NCI-H2196 (cell line): ENCODE measurements around the gene RPL22.
"Not testable (repeated sequence)": the region's sequence is repeated elsewhere in the genome, so short reads cannot be mapped to it uniquely, and the experiment has no call there.

Experiments
- DNase-seq: peaks from one replicate; lab custom pipeline; 2025; ENCODE audit not compliant: unreplicated experiment; lab: John Stamatoyannopoulos, UW

The RPL22 gene

DNA sequence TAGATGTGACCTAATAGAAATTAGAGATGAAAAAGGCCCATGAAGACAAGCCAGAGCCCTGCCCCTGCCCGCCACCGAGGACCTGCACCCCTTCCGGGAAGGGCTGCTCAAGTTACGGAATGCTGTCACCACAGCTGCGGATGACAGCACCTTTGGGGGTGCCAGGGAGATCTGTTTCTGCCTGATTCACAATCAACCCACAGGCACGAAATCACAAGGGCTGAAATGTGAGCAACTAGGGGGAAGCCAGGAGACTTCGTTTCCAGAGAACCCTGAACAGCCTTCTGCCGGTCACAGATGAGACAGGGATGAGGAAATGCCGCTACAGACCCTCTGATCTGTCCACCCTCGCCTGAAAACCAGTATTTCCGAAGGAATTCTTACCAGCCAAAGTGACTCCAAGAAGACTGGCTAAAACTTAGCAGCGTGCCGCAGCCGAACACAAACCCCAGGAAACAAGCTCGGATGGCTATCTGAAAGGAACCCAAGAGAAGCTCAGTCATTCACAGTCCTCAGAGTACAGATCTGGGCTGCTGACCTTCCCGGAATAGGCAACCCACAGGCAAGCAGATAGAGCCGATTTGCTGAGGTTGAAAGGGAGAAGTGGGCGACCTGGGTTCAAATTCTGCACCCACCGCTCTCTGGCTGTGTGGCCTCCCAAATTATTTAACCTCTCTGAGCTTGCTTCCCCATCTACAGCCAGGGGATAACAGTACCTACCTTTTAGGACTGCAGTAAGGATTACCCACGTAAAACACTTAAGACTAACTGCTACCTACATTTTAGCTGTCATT, 35.3 kb upstream of the RPL22 start:
- DNase-seq = no peak

DNA sequence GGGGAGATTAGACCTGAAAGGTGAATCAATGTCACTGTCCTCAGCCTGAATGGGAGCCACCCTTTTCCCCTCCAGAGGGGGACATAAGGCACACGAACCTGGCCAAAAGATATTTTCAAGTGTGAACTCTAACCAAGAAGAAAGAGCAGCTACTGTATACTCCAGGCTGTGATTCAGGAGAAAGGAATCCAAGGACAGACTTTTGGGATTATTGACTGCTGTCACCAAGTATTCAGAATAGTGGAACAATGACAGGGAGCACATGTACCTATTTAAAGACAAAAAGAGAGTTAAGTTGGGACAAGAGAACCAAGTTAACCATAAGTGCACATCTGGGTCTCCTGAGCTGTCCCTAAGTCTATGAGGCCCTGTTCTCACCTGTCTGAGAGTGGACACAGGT, 34.0 kb upstream of the RPL22 start:
- DNase-seq = no peak

DNA sequence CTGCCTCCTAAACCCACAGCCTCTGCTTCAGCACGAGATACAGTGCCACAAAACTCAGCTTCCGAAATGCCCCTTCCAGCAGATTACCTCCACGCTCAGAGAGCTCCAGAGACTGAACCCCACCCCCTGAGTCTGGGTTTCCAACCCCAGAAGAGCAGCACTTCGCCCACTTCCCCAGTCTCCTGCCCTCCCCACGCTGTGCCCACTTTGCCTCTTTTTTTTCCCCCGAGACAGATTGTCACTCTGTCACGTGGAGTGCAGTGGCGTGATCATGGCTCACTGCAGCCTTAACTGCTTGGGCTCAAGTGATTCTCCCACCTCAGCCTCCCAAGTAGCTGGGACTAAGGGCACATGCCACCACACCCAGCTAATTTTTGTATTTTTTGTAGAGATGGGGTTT, 26.3 kb upstream of the RPL22 start:
- DNase-seq = no peak

DNA sequence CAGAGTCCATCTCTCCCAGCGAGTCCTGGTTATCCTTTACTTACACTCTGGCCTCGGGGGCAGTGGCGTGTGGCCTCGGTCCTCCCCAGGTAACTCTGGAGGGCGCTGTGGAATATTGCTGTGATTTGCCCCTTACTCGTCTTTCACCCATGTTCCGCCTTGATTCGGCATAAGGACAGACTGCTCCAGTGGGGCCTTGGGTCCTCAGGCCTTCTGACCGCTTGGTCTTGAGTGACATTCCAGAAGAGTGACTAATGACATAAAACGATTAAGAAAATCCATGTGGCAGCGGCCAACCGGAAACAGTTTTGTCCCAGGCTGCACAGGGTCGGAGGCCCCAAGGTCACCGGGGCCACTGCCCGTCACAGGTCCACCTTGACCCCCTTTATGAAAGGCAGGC, 25.3 kb upstream of the RPL22 start:
- DNase-seq = no peak

DNA sequence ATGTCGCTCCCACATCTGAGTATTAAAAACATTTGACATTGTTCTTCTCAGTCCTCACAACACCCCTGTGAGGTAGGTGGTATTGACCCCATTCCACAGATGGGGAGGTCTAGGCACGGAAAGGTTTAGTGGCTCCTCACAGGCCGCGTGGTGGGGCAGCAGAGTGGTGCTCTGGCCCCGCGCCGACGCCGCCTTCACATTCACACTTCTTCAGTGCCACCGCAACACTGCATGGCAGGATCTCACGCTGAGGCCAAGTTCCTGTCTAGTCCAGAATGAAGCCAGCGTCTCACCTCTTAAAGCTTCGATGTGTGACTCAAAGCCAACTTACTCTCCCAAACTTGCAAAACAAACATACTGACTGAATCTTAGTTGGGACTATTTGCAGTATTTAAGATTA, 24.2 kb upstream of the RPL22 start:
- no peak for DNase-seq

DNA sequence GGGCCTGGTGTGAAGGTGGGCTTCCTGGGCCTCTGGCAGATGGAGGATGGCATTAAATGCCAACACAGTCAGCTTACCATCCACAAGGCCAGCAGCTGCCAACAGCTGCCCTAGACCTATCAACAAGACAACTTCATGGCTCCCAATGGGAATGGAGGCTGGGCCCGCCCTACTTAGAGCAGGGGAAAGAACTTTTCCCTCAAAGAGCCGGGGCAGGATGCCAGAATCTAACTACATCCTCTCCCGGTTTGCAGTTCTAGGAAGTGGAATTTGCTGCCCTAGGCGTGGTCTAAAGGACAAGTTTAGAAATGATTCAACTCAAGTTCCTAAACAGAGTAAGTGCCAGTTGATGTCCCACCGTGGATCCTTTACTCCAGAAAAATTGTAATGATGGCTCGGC, 23.2 kb upstream of the RPL22 start:
- no peak for DNase-seq

DNA sequence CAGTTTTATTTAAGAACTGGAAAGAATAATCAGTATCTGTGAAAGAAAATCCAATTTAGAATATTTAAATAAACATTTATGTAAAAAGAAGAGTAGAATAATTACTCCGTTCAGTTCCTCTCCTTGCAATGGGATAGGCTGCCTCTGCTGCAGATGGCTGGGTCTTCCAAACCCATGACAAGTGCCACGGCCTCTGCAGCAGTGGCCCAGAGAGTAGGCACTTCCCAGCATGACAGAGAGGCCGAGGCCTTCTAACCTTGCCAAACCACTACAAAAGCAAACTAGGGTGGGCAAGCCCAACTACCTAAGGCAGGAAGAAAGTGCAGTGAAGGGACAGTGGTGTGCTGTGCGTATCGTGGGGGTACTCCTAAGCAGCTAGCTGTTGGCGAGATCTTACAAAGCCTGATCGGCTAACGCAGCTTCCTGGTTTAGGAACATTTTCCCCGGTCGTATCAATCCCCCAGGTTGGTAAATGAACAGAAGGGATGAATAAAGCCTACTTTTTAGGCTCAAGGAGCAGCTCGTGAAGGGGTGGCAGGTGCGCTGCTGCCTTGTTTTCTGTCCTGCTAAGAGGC, 21.9 kb upstream of the RPL22 start:
- no peak for DNase-seq

DNA sequence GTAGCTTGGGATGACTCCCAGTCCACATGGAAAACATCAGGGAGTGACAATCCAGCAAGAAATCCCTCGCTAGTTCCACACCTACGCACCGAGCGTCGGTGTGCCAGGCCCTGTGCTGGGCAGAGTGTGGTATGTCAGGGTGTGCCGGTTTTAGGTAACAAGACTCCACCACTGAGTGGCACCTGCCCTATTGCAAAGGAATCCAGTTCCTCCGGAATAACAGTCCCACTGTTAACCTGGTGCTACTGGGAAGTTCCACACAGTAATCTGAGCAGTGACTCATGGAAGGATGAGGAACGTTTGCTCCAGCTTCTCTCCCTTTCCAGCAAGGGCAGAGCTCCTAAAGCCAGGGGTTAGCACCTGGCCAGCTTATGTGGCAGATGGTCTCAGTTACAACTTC, 20.8 kb upstream of the RPL22 start:
- no peak for DNase-seq

DNA sequence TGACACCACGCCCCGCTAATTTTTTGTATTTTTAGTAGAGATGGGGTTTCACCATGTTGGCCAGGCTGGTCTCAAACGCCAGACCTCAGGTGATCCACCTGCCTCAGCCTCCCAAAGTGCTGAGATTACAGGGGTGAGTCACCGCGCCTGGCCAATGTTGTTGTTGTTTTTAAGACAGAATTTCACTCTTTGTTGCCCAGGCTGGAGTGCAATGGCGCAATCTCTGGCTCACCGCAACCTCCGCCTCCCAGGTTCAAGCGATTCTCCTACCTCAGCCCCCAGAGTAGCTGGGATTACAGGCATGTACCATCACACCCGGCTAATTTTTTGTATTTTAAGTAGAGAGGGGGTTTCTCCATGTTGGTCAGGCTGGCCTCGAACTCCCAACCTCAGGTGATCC, 20.2 kb upstream of the RPL22 start:
- not testable (repeated sequence) for DNase-seq

DNA sequence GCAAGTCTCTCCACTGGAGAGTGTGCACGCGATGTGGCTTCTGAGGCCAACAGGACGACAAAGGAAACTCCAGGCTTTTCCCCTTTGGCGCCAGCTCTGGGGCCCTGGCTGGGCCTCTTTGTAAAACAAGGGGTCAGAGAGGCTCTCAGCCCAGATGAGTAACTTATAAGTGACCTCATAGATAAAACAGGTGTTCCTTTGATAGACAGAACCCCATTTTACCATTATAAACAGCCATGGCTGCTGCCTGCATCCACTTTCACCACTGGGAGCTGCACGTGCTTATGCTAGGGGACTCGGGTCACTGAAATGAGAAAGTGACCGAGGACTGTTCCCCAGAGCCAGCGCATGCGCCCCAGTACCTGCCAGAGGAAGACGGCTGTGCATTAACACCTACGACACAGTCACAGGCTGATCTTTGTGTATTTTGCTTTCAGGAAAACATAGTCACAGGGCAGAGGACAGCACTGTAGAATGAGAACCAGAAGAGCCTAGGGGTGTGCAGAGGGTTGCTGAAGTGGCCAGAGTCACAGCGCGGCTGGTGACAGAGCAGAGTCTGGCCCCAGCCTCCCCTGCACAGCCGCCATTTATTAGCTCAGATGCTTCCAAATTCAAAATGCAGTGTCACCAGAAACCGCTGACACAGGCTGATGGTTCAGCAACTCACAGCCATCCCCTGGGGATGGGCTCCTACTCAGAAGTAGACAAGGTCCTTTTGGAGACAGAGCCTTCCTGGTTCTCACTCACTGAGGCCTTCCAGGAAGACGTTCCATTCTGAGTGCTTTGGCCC, 19.2 kb upstream of the RPL22 start:
- DNase-seq = no peak

DNA sequence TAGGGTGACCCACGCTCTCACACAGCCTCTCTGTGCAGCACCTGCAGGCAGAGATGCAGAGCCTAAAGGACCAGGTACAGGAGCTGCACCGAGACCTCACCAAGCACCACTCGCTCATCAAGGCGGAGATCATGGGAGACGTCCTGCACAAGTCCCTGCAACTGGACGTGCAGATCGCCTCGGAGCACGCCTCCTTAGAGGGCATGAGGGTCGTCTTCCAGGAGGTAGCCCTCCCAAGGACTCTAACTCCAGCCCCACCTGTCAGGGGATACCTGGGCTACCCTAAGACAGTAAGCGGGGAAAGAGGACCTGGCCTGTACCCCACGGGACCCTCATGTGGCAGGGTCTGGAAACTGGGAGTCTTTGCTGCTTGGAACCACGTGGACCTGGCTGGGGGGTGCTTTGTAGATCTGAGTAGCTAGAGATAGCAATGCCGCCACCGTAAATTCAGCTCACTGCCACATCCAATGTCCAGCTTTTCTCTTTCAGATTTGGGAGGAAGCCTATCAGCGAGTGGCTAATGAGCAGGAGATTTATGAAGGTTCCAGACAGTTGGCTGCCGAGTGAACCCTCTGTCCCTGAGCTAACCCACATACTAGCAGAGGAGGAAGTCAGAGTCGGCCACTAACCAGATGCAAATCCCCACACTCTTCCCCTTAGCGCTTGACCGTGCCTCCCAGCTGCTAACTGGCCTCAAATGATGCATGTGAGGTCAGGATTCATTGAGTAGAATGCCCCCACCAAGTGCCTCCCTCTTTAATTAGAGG, 13.0 kb upstream of the RPL22 start:
- DNase-seq = no peak

DNA sequence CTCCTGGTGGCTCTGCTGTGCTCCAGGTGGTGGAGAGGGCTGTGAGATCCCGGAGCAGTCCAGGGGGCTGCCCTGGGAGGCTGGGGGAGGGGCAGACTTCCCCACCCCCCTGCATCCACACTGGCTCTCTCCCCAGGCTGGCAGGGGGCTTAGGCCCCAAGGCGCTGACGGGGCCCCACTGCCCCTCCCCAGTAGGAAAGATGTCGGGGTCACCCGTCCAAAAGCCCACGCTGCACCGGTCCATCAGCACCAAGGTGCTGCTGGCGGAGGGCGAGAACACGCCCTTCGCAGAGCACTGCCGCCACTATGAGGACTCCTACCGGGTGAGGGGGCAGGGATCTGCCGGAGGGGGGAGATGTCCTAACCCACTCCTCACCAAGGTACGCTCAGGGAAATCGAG, 12.3 kb upstream of the RPL22 start:
- no peak for DNase-seq

DNA sequence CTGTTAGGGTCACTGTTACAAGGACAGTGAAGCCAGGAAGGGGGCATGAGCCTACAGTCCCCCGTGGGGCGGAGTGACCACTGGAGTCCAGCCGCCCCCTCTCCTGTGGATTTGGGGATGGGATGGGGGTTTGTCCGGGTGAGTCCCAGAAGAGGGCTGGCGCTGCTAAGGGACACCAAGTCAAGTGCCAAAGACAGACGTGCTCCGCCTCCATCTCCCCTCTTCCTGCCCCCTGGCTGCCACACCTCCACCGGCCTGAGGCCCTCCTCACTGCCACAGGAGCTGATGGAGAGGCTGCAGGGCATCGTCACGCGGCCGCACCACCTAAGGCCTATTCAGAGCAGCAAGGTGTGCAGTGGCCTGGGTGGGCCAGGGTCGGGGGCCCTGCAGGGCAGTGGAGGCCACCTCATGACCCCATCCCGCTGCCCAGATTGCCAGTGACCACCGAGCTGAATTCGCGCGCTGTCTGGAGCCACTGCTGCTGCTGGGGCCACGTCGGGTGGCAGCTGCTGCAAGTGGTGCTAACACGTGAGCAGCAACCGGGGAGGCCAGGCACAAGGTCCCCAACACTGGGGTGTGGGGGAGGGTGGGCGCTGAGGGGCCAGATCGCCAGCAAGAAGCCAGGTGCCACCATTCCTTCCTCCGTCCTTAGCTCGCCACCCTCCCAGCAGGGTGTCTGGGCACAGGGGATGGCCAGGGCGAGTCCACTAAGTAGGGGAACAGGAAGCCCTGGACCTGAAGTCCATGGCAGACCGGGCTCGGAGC, 11.4 kb upstream of the RPL22 start:
- no peak for DNase-seq

DNA sequence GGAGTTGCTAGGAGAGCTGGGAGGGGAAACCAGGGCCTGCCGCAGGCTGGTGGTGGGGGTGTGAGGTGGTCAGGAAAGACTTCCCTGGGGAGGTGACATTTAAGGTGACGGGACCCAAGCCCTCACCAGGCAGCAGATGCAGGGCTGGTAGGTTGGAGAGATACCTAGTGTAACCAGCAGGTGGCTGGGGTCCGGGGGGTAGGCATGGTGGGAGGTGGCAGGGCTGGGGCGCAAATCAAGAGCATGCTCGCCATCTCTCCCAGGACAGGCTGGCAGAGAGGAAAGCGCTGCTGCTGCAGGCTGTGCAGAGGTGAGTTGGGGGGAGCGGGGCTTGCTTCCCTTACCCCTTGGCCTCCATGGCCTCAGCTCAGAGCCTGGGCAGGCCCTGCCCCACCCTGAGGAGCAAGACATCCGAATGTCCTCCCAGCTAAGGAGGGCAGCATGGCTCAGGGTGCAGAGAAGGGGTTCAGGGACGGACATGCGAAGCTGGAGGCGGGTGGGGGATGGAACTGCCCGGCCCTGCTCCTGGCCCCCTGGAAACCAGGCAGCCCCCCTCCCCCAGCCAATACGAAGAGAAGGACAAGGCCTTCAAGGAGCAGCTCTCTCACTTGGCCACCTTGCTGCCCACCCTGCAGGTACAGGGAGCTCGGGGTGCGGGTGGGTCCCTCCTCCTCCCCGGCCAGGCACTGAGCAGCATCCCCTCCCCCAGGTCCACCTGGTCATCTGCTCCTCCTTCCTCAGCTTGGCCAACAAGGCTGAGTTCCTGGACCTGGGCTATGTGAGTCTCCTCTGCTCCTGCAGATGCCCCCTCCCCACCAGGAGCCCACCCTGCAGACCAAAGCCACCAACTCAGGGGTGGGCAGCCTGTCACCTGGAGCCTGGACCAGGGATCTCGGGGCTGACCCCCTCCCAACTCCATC, 10.5 kb upstream of the RPL22 start:
- DNase-seq = no peak

DNA sequence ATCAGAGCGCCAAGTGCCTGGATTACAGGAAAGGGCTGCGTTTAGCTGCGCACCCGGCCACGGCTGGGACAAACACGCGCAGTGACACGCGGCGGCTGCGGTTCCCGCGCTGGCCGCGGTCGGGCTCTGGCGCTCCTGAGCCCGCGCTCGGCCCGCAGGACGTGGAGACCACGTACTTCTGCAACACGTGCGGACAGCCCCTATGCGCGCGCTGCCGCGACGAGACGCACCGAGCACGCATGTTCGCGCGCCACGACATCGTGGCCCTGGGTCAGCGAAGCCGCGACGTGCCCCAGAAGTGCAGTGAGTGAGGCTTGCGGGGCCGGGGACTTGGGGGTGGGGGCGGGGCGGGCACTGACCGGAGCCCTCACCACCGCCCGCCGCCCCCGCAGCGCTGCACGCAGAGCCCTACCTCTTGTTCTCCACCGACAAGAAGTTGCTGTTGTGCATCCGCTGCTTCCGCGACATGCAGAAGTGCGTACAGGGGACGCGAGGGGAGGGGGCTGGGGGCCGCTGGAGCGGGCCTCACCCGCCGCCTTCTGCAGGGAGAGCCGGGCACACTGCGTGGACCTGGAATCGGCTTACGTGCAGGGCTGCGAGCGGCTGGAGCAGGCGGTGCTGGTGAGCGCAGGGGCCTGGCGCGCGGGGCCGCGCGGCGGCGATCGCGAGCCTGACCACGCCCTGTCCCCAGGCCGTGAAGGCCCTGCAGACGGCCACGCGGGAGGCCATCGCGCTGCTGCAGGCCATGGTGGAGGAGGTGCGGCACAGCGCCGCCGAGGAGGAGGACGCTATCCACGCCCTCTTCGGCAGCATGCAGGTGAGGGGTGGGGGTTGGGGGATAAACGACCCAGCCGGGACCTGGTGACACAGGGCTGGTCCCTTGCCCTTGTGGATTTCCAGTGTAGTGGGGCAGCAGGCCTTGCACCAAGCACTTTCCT, 9.6 kb upstream of the RPL22 start:
- no peak for DNase-seq

DNA sequence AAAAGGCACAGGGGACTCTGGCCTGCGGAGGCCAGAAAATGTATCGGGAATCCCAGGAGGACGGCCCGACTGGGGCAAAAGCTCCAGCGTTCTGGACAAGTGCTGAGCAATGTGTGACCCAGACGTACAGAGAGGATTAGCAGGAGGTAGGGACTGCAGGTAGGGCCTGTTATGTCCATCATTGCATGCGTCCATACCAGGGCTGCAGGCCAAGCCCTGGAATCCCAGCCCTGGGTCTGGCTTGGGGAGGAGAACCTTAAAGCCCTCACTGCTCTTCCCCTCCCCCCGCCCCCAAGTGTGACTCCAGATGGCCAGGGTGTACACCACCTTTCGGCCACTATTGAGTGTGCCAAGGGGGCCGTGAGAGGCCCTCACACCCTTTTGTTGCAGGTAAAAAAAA, 8.5 kb upstream of the RPL22 start:
- DNase-seq = no peak

DNA sequence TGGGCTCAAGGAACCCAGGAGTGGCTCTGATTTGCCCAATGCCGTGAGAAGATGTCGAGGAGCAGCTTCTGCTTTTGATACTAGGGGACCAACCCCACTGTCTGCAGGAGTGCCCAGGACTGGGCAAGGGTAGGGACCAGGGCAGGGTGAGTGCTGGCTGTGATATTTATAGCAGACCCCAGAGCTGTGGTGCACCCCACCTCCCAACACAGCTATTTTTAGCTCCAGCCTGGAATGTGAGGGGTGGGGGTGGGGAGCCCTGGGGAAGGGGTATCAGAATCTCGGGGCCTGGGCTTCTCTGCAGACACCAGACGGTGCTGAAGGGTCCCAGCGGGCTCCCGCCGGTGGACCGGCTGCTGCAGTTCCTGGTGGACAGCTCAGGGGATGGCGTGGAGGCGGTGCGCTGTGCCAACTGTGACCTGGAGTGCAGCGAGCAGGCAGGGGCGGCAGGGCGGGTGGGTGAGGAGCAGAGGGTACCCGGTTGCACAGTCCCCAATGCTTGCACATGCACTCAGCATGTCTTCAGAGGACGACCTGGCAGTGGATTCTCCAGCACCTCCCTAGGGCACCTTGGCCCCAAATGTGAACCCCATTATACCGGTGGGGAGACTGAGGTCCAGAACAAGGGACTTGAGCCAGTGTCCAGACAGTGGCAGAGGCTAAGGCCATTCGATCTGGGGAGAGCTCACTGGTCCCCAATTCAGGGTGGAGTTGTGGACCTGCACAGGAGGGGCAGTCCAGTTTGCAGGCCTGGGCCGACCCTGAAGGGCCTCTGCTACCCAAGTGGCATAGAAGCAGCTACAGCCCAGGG, 7.9 kb upstream of the RPL22 start:
- DNase-seq = no peak

DNA sequence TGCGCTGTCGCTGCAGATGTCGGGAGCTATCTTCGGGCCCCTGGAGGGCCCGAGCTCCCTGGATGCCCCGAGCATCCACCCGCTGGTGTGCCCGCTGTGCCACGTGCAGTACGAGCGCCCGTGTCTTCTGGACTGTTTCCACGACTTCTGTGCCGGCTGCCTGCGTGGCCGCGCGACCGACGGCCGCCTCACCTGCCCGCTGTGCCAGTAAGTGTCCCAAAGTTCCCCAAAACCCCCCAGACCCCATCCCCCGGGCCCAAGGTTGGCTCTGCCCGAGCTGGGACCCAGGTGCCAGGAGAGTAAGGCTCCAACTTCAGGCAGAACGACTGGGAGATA, 7.1 kb upstream of the RPL22 start:
- no peak for DNase-seq
